Natural killer cell (primary cell): ENCODE measurements around the gene GLIS1. TPM values are rescaled to one million over a fixed set of nuclear protein-coding genes. Genes with fewer than 3 reads are reported as not detected.

ENCODE experiments used
- ATAC-seq, 3 donors: fragments of 150-1000 bp in 2 of 3; fragments of 200-7000 bp in 1 of 3; cut with Tn5 transposase; 1 replicate in 1 of 3; 2 replicates in 2 of 3; pipeline ENCODE4 v1.10.0; 2021; ENCODE audit warnings: mild to moderate bottlenecking in 2 of 3, moderate library complexity in 2 of 3
- DNase-seq, 2 donors: peaks; one replicate each; pipeline versions ENCODE4 v3.0.0 to v3.0.0-alpha.2; 2013 to 2021; ENCODE audit warnings: mixed read lengths in 1 of 2
- H3K27ac ChIP-seq: one replicate; pipeline ENCODE4 v1.5.1; 2013; ENCODE audit warnings: mild to moderate bottlenecking, low read length
- H3K27me3 ChIP-seq: one replicate; pipeline ENCODE4 v1.6.1; 2013; ENCODE audit warnings: low read length; ENCODE audit not compliant: control insufficient read depth, insufficient read depth
- H3K36me3 ChIP-seq: one replicate; pipeline ENCODE4 v1.6.1; 2013; ENCODE audit warnings: low read length; ENCODE audit not compliant: control insufficient read depth, insufficient read depth
- H3K4me1 ChIP-seq: one replicate; pipeline ENCODE4 v1.6.1; 2013; ENCODE audit warnings: low read length; ENCODE audit not compliant: control insufficient read depth, insufficient read depth
- H3K4me3 ChIP-seq: one replicate; pipeline ENCODE4 v1.5.1; 2013; ENCODE audit warnings: low read length
- H3K9me3 ChIP-seq: one replicate; pipeline ENCODE4 v1.6.1; 2013; ENCODE audit warnings: low read length; ENCODE audit not compliant: control insufficient read depth, insufficient read depth
- H3K27ac Mint-ChIP-seq, 2 donors: one replicate each; pipeline ENCODE4 v1.8.0; 2022; ENCODE audit warnings: mild to moderate bottlenecking in 2 of 2, mixed read lengths in 2 of 2, moderate library complexity in 1 of 2
- H3K27me3 Mint-ChIP-seq, 2 donors: one replicate each; pipeline ENCODE4 v1.8.0; 2022; ENCODE audit warnings: low read depth in 2 of 2, mixed read lengths in 2 of 2
- H3K36me3 Mint-ChIP-seq: one replicate; pipeline ENCODE4 v1.8.0; 2022; ENCODE audit warnings: mixed read lengths
- H3K4me1 Mint-ChIP-seq, 2 donors: one replicate each; pipeline ENCODE4 v1.8.0; 2022; ENCODE audit warnings: mixed read lengths in 2 of 2
- H3K4me3 Mint-ChIP-seq: one replicate; pipeline ENCODE4 v1.8.0; 2022; ENCODE audit warnings: mild to moderate bottlenecking, moderate library complexity, mixed read lengths
- H3K9me3 Mint-ChIP-seq, 2 donors: one replicate each; pipeline ENCODE4 v1.8.0; 2022; ENCODE audit warnings: mixed read lengths in 2 of 2
- WGBS: methylation state at CpG from one replicate; pipeline ENCODE4 v1.1.7; 2013; ENCODE audit warnings: missing lambda C conversion rate; ENCODE audit not compliant: insufficient coverage; 5-methylcytosine and 5-hydroxymethylcytosine counted together
- intact Hi-C: fragments of 100-400 bp; cut with micrococcal nuclease; formaldehyde crosslinking; loops from one replicate; pipeline ENCODE4 v1.14.2; 2022
- total RNA-seq, 4 donors: library from RNA; stranded (reverse); fragments of 120-200 nt in 1 of 4; gene quantifications; one replicate each; pipeline versions ENCODE4 v1.2.3 to v1.2.4, GENCODE V29; 2013 to 2022
- TF ChIP-seq, protein P1 (sequence below): fragments of 200-600 bp; IDR thresholded peaks from one replicate; pipeline ENCODE4 v1.8.0; 2022; ENCODE audit warnings: antibody characterized with exemption

Gene GLIS1
- total RNA-seq, 3 donors from 2014 or later (not counting 1 experiment from before 2014, with no cell fraction given): not detected

DNA sequence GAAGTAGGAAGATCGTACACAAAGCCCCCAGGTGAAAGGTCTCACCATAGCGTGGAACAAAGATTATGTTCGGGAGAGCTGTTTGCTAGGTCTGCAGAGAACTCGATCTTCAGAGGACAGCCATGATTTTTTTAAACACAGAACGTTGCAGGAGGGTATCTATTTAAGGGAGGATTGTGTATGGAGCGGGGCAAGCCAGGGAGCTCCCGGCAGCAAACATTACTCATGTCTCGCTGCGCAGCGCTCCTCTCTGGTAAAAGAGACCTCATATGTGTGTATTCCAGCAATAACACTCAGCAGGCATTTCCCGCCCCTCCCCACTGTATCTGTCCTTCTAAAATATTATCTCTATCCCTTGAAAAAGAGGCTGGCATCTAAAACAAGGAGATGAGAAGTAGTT is 2.7 kb downstream of the GLIS1 start:
- Histone ChIP-seq H3K36me3 (no peaks in the 10 kb centered on the region), H3K4me1 (peaks cover 10% of the 10 kb centered on the region), H3K4me3 (no peak overlapping the region), H3K27ac (no peak overlapping the region), H3K9me3 (no peaks in the 10 kb centered on the region), H3K27me3 (peaks cover 17% of the 10 kb centered on the region)
- TF ChIP-seq, protein P1, sequence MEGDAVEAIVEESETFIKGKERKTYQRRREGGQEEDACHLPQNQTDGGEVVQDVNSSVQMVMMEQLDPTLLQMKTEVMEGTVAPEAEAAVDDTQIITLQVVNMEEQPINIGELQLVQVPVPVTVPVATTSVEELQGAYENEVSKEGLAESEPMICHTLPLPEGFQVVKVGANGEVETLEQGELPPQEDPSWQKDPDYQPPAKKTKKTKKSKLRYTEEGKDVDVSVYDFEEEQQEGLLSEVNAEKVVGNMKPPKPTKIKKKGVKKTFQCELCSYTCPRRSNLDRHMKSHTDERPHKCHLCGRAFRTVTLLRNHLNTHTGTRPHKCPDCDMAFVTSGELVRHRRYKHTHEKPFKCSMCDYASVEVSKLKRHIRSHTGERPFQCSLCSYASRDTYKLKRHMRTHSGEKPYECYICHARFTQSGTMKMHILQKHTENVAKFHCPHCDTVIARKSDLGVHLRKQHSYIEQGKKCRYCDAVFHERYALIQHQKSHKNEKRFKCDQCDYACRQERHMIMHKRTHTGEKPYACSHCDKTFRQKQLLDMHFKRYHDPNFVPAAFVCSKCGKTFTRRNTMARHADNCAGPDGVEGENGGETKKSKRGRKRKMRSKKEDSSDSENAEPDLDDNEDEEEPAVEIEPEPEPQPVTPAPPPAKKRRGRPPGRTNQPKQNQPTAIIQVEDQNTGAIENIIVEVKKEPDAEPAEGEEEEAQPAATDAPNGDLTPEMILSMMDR: no peak
- H3K9me3 Mint-ChIP-seq: no peaks in the 10 kb centered on the region
- H3K4me3 Mint-ChIP-seq: peak overlapping the region; percentile 7
- intact Hi-C loops: no loop called here
- H3K27me3 Mint-ChIP-seq: peaks cover 31 to 50% of the 10 kb centered on the region in 2 donors
- DNase-seq: no peak
- H3K36me3 Mint-ChIP-seq: no peaks in the 10 kb centered on the region
- 91% methylated on average over 10 of the region's 11 CpGs for WGBS
- H3K27ac Mint-ChIP-seq: no peak overlapping the region
- ATAC-seq: no peak
- no peaks in the 10 kb centered on the region for H3K4me1 Mint-ChIP-seq

DNA sequence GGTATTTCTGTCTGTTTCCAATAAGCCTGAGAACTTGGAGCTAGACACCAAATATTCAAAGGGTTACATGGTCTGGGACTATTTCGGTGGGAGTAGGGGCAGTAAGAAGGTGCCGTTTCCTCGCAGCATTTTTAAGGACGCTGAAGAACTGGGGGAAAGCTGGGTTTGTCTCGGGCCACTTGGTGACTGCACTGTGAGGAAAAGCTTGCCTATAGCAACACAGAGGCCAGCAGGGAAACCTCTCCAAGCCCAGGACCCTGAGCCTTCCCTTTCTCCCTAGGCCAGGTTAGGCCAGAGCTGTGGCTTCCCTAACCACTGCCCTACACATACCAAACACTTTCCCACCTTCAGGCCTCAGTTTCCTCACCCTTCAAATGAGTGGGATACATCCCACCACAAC is 3.3 kb downstream of the GLIS1 start:
- no peak for DNase-seq
- Histone ChIP-seq H3K36me3 (no peaks in the 10 kb centered on the region), H3K4me3 (no peak overlapping the region), H3K9me3 (no peaks in the 10 kb centered on the region), H3K27ac (no peak overlapping the region), H3K27me3 (peaks cover 17% of the 10 kb centered on the region), H3K4me1 (peaks cover 10% of the 10 kb centered on the region)
- Mint-ChIP-seq H3K4me1 (no peaks in the 10 kb centered on the region), H3K9me3 (no peaks in the 10 kb centered on the region), H3K36me3 (no peaks in the 10 kb centered on the region), H3K27ac (no peak overlapping the region), H3K4me3 (no peak overlapping the region), H3K27me3 (peaks cover 33 to 50% of the 10 kb centered on the region in 2 donors)
- ATAC-seq: no peak
- WGBS: 92% methylated on average over 5 of the region's 5 CpGs
- TF ChIP-seq, protein P1: no peak
- intact Hi-C loops: no loop called here

DNA sequence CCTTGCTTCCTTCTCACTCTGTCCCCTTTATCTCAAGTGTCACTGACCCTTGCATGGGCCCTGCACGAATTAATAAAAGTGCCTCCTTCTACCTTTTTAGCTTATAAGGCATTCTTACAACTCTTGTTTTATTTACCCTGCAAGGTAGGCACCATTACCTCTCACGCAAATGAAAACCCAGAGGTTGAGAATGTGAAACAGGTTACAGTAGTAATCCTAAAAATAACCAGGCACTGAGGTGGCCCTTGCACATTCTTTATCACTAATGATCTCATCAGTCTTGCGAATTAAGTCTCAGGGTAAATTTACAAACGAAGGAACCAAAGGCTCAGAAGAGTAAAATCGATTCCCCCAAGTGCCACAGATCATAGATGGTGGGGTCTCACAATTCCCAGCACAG is 3.7 kb downstream of the GLIS1 start:
- Mint-ChIP-seq H3K27me3 (peaks cover 34 to 50% of the 10 kb centered on the region in 2 donors), H3K36me3 (no peaks in the 10 kb centered on the region), H3K4me3 (no peak overlapping the region), H3K4me1 (no peaks in the 10 kb centered on the region), H3K9me3 (no peaks in the 10 kb centered on the region), H3K27ac (no peak overlapping the region)
- Histone ChIP-seq H3K27me3 (peaks cover 17% of the 10 kb centered on the region), H3K27ac (no peak overlapping the region), H3K9me3 (no peaks in the 10 kb centered on the region), H3K4me1 (peaks cover 10% of the 10 kb centered on the region), H3K4me3 (no peak overlapping the region), H3K36me3 (no peaks in the 10 kb centered on the region)
- ATAC-seq: no peak
- no peak for DNase-seq
- intact Hi-C loops: no loop called here
- TF ChIP-seq, protein P1: no peak
- whole genome bisulfite sequencing: 81% methylated on average over 5 of the region's 5 CpGs

DNA sequence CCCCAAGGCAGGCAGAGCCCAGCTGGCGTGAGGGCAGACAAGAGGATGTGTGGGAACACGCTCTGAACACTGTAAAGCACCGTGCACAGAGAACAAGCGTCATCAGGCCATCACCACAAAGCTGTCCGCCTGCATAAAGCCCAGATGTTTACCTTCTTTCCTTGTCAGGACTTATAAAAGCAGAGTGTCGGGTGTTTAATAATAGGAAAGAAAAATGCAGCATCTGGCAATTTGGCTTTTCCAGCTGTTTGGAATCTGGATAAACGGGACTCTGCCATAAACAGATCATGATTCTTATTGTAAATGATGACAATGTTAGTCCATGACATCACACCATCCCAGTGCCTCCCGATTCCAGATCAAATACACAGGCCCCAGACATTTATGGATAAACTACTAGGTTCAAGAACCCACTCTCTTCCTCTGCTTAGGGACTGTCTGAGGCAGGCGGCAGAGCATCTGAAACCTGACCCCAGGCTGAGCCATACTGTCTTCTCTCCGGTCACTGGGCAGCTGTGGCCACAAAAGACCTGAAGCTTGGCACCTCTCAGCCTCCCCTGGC is 4.2 kb downstream of the GLIS1 start:
- ATAC-seq (no peak), DNase-seq (no peak)
- Histone ChIP-seq H3K9me3 (no peaks in the 10 kb centered on the region), H3K27ac (no peak overlapping the region), H3K27me3 (peaks cover 13% of the 10 kb centered on the region), H3K4me3 (no peak overlapping the region), H3K36me3 (no peaks in the 10 kb centered on the region), H3K4me1 (peaks cover 10% of the 10 kb centered on the region)
- no peaks in the 10 kb centered on the region for H3K9me3 Mint-ChIP-seq
- H3K4me3 Mint-ChIP-seq: no peak overlapping the region
- H3K27ac Mint-ChIP-seq: no peak overlapping the region
- TF ChIP-seq, protein P1: no peak
- peaks cover 34 to 50% of the 10 kb centered on the region in 2 donors for H3K27me3 Mint-ChIP-seq
- intact Hi-C loops: no loop called here
- H3K4me1 Mint-ChIP-seq: no peaks in the 10 kb centered on the region
- no peaks in the 10 kb centered on the region for H3K36me3 Mint-ChIP-seq
- 84% methylated on average over 10 of the region's 10 CpGs for WGBS
